NAMALWA (cell line): ENCODE measurements around the gene CBFB.
"Not testable (repeated sequence)": the region's sequence is repeated elsewhere in the genome, so short reads cannot be mapped to it uniquely, and the experiment has no call there.

Experiments used
- DNase-seq: peaks from one replicate; pipeline ENCODE4 v3.0.0-alpha.2; 2015; ENCODE audit warnings: low spot score

The CBFB gene

GRCh38 chr16:67098599-67098998 lies 69.7 kb downstream of the CBFB start:
- DNase-seq: no peak

DNA sequence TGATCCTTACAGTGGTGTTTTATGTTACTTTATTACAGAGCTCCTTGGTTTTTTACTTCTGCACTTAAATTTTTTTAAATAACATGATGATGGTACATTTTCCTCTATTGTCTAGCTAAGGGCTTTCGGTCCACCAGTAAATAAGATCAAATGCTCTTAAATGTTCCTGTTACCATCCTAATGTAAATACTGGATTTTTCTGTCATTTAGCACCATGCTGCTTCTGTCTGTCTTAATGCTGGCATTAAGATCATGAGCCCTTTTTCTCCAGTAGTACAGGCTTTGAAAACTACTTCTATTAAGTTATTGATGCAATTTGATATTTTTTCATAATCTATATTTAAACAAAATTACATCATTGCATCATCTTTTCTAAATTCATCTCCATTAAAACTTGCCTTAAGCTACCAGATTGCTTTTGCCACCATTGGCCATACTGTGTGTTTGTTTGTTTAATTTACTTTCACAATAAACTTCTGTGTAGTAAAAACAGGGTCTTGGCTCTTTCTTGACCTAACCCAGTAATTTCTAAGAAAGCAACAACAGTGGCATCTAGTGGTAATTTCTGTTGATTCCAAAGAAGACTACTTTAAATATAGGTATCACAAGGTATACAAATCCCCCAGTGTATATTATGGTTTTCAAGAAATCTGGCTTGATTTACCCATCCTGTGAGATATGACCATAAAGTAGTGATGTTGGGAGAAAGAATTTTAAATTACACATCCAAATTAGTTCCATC lies 71.8 kb downstream of the CBFB start:
- DNase-seq: peak; percentile 62

GRCh38 chr16:67101311-67102082 lies 72.5 kb downstream of the CBFB start:
- DNase-seq: no peak

- peak; percentile 34 for DNase-seq
Observed at GRCh38 chr16:67104061-67104460, 75.1 kb downstream of the CBFB start.

GRCh38 chr16:67104845-67105244 lies 75.9 kb downstream of the CBFB start:
- DNase-seq: no peak

DNA sequence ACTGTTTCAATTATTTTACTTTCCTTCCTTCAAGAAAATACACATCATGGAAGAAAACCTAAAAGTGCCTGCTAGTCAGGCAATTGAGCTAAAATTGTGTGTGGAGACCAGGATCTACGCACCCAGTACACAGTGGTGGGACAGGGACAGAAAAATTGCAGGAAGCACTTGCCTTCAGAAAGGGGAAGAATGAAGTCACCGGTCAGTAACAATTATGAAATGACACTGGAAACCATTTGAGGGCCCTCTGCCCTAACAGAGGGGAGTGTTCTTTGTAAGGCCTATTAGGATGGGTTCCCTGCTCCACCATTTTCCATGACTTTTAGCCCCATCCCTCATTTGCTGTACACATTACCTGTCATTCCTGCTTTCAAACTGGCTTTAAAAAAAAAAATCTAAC lies 76.3 kb downstream of the CBFB start:
- DNase-seq: no peak

- no peak for DNase-seq
Observed at GRCh38 chr16:67105881-67106280, 76.9 kb downstream of the CBFB start.

DNA sequence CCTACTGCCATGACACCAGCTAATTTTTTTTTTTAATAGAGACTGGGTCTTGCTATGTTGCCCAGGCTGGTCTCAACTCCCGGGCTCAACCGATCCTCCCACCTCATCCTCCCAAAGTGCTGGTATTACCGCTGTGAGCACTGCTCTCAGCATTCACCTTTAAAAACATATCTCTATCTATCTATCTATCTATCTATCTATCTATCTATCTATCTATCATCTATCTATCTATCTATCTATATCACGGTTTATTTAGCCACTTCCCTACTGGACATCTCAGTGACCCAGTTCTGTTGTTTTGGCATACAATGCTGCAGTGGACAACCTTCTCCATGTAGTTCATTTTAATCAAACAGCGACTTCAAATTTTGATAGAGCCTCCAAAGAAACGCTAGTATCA lies 79.5 kb downstream of the CBFB start:
- DNase-seq: no peak

DNA sequence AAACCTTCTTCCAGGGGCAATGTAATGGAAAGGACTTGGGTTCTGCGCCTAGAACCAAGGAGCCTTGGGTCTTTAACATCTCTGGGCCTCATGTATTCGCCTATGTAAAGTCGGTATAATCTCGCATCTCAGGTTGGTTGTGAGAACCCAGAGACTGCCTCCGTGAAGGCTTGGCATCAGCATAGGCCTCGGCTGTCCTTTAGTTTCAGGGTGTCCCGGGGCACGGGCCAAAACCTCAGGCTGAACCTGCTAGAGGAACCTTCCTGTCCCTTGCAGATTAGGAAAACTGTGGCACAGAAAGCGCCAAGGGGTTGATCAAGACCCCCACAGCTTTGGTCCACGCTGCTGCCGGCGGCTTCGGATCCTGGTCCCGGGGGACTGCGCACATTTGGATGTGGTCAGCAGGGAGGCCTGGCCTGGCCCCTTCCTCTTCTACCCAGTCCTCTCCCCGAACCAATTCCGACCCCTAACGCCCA lies 80.0 kb downstream of the CBFB start:
- DNase-seq: no peak

DNA sequence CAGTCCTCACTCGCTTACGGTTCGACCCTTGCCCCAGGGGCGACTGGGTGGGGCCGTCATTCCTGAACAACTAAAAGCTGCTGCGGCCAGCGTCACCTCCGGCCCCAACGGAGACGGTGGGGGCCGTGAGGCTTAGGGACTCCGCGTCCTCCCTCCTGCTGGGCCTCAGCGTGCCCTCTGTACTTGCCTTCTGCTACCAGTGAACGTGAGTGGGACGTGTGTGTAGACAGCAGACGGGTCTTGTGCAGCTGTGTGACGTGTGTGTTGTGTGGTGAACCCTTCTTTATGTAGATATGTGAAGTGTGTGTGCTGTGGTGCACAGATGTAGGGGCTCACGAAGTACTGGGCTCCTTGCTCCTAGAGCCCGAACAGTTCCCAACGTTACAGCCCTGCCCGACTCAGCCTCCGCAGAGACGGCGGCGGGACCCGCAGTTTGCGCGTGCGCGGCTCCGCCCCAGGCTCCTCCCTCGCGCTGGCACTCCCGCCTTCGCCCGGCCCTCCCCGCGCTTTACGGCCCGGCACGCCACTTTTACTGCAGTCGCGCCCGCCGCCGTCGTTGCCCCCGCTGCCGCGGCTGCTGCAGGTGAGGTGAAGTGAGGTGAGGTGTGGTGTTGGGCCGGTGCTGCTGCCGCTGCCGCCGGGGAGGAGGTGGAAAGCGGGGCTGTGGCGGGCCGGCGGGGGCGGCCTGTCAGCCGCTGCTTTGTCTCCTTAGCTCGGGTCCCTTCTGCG lies 80.6 kb downstream of the CBFB start, which contains the start of gene PHAF1:
Gene PHAF1, plus strand, starts transcription at position 535 of the 729 bp plus-strand sequence. CDS start 235 bp downstream, outside the sequence.
- DNase-seq: peak; percentile 89

GRCh38 chr16:67111951-67112444 lies 83.0 kb downstream of the CBFB start:
- DNase-seq: no peak

DNA sequence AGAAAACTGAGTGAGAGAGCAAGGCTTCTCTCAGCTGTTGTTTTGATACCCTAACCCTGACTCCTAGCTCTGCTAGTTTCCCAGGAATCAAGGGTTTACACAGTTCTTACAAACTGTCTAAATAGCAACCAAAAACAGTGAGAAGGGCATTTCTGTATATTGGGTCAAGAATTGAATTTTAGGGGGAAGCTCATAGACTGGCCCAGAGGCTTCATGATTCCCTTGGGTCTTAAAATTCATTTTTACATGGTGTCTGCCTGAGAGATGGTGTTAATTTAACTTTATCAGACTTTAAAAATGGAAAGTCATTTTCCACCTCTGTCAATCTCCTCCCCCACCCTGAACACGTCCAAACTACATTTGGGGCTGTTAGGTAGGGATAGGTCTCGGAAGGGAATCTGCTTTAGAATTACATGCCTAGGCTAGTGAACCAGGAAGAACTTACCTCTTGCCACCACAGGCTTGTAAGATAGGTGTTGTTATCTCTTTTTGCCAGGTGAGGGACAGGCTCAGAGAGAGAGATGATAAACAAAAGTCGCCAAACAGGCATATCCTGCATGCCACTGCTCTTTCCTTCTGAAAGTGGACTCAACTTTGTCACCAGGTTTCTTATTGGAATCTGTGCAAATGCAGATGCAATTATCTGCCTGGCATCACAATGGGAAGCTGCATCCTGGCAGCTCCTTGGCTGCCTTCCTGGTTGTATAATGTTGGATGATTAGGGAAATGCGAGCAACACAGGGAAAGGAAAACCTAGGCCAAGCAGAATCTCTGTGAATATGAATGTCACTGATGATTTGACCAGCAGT lies 83.8 kb downstream of the CBFB start:
- no peak for DNase-seq

DNA sequence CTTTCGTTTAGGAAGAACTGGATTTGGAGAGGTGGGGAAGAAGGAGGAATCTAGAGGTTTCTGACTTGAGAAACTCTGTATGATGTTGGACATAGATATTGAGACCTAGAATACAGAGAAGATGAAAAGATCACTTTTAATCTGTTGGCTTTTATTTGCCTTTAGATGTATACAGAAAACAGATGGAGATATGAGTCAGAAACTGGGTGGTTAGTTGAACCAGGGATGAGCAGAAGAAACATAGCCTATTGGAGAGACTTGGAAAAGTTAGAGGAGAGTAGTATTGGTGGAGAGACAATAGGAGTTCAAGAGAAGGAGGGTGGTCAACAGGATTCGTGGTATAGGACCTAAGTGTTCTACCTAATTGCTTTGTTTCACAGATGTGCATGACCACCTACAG lies 85.8 kb downstream of the CBFB start:
- DNase-seq: no peak

DNA sequence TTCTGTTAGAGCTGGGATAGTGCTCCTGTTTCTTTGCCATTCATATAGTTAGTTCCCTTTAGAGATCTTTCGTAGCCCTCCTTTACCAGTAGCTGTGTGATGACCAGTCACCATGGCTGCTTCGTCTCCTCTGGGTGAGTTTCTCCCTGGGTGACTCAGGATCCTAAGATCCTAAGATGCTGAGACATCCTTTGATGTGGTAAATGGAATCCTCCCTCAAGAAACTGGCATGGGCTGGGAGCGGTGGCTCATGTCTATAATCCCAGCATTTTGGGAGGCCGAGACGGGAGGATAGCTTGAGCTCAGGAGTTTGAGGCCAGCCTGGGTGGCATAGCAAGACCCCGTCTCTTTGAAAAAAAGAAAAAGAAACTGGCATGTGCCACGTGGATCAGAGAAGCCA lies 86.7 kb downstream of the CBFB start:
- no peak for DNase-seq

DNA sequence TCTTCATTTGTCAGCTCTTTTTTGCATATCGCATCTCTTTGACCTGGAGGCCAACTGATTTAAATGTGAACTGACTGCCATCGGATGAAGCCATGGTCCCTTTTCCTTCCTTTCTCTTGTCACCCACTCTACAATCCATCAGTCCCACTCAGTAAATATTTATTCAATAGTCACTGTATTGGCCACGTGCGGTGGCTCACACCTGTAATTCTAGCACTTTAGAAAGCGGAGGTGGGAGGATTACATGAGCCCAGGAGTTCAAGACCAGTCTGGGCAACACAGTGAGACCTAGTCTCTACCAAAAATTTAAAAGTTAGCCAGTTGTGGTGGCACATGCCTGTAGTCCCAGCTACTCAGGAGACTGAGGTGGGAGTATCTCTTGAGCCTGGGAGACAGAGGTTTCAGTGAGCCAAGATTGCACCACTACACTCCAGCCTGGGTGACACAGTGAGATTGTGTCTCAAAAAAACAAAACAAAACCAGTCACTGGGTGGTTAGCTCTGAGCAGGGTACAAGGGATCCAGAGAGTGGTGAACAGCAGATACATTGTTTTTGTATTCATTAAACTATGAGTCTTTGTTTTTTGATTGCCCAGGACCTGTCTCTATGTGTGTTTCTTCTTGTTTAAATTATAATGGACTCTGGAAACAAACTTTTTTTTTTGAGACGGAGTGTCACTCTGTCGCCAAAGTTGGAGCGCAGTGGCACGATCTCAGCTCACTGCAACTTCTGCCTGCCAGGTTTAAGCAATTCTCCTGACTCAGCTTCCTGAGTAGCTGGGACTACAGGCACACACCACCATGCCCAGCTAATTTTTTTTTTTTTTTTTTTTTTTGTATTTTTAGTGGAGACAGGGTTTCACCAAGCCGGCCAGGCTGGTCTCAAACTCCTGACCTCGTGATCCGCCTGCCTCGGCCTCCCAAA lies 87.7 kb downstream of the CBFB start:
- no peak for DNase-seq

- DNase-seq: no peak
Observed at GRCh38 chr16:67117716-67118115, 88.8 kb downstream of the CBFB start.

GRCh38 chr16:67120025-67120424 lies 91.1 kb downstream of the CBFB start:
- no peak for DNase-seq

DNA sequence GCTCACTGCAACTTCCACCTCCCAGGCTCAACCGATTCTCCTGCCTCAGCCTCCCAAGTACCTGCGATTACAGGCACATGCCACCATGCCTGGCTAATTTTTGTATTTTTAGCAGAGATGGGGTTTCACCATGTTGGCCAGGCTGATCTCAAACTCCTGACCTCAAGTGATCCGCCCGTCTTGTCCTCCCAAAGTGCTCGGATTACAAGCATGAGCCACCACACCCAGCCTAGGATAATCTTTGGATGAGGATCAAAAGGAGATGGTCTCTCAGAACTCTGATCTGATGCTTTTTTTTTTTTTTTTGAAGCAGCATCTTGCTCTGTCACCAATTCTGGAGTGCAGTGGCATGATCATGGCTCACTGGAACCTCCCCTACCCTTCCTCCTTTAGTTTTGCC lies 93.8 kb downstream of the CBFB start:
- not testable (repeated sequence) for DNase-seq

DNA sequence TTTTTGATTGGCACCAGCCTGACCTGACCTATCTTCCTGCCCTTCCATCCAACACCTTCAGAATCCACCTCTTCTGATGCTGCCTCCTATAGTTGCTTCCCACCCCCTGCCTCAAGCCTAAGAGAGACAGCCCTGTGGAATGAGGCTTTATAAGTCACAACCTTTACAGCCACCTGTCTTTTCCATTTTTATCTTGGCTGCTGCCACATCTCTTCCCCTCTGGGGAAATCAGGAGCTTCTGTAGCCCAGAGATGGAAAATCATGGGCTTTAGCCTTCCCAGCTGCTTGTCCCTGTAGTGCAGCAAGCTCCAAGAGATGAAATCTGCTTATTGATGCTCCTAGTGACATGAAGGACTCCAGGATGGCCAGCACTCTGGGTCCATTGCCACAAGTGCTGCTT lies 99.5 kb downstream of the CBFB start:
- no peak for DNase-seq

GRCh38 chr16:67128887-67129286 lies 99.9 kb downstream of the CBFB start:
- DNase-seq: no peak
